HG02840 (cell line): Measurements from ENCODE around the gene SLC14A1.

Experiments used
- ATAC-seq: cut with Tn5 transposase; IDR thresholded peaks from one replicate; pipeline ENCODE4 v1.9.1; 2021; ENCODE audit warnings: mild to moderate bottlenecking, moderate library complexity, moderate number of reproducible peaks; ENCODE audit not compliant: unreplicated experiment, low FRiP score

SLC14A1 gene

GRCh38 chr18:45719106-45719505 lies 4.9 kb upstream of the SLC14A1 start:
- ATAC-seq, result no peak

- ATAC-seq, result peak; percentile 78
Measured at GRCh38 chr18:45722899-45723298, 1.1 kb upstream of the SLC14A1 start.

DNA sequence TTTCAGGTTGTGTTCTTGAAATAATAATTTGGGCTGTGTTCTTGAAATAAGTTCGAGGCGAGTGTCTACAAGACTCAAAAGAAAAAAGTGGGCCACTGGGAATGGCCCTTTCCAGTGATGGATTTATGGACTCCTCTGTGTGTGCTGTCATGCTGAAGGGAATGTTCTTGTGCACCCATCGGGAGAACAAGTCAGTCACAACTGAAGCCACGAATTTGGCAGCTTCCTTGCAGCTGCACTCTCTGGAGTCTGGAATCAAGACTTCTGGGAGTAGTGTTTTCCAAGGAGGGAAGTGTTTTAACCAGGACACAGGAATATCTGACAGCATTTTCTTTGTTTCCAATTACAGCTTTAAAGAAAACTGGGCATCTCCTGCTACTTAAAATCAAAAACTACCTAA lies 620 bp downstream of the SLC14A1 start:
- ATAC-seq, result no peak

GRCh38 chr18:45725336-45725735 lies 1.4 kb downstream of the SLC14A1 start:
- no peak for ATAC-seq

- no peak for ATAC-seq
Measured at GRCh38 chr18:45726603-45727002, 2.6 kb downstream of the SLC14A1 start.

GRCh38 chr18:45727068-45727467 lies 3.1 kb downstream of the SLC14A1 start:
- ATAC-seq, result no peak

GRCh38 chr18:45728336-45729010 lies 4.5 kb downstream of the SLC14A1 start:
- ATAC-seq, result no peak

DNA sequence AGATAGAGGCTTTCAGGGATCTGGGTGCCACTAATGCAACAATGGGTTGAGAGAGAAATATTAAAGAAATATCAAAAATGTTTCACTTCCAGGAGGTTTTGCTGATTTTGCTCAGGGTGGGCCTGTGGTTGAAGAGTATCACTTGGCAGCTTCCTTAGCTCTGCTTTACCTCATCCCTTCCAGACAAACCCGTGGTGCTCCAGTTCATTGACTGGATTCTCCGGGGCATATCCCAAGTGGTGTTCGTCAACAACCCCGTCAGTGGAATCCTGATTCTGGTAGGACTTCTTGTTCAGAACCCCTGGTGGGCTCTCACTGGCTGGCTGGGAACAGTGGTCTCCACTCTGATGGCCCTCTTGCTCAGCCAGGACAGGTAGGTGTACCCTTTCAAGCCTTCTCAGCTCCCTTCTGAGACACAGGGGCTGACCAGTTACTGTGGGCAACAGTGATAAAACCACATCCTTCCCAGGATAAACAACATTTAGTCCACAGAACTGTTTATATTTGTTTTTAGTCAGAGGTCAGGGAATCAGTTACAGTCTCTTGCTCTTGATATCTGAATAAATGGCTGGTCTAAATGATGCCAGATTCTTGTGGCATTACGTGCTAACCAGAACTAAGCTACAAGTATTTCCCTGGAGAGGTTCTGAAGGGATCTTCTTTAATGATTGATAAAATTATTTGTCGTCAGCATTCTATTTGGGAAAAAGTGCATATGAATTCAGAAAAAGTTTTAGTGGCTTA lies 7.0 kb downstream of the SLC14A1 start:
- no peak for ATAC-seq

DNA sequence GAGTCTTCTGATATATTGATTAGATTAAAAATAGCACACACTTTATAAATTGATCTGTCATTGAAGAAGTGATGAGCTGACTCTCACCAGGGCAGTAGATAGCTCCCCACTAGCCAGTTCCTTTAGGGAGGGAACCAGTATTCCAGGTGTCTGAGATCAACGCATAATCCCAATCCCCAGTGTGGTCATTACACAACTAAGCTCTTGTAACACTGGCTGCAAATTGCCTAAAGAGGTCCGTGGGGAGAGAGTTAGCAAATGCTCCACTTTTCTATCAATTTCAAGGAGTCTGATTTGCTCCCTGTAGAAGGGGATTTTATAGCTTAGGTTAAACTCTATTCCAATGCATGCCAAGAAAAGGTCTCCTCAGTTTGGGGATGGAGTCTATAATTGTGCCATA lies 7.7 kb downstream of the SLC14A1 start:
- ATAC-seq, result no peak

- ATAC-seq, result no peak
Measured at GRCh38 chr18:45733535-45733934, 9.6 kb downstream of the SLC14A1 start.

GRCh38 chr18:45734505-45734904 lies 10.5 kb downstream of the SLC14A1 start:
- no peak for ATAC-seq

DNA sequence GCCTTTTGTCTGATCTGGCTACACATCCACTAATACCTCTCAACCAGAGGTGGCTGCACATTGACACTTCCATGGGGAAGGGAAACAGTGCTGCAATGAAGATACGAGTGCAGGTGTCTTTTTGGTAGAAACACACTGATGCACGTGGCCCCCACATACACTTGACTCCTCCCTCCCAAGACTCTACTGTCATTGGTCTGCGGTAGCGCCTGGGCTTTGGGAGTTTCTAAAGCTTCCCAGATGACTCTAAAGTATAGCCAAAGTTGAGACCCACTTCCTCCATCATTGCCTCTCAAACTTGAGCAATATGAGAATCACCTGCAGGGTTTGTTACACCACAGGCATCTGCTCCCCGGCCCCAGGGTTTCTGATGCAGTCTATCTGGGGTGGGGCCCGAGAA lies 11.0 kb downstream of the SLC14A1 start:
- no peak for ATAC-seq

- no peak for ATAC-seq
Measured at GRCh38 chr18:45738660-45739059, 14.7 kb downstream of the SLC14A1 start.

- no peak for ATAC-seq
Measured at GRCh38 chr18:45739268-45739667, 15.3 kb downstream of the SLC14A1 start.

DNA sequence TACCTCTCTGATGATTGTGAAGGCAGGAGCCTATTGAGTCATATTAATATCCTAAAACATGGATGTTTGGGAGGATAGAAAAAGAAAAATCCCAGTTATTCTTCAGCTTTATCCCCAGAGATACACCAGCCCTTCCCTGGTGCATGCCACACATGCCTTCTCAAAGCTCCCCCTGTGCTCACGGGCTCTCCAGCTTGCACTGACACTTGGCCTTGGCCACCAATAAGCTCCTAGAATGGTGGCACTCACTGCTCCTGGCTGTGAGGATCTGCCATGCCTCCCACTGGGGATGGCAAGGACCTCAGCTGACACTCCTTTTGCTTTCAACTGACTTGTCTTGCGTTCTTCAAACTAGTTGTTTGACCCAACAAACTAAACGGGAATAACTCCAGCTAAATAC lies 15.9 kb downstream of the SLC14A1 start:
- no peak for ATAC-seq

GRCh38 chr18:45741056-45741455 lies 17.1 kb downstream of the SLC14A1 start:
- ATAC-seq, result no peak

- ATAC-seq, result no peak
Measured at GRCh38 chr18:45745817-45746461, 22.0 kb downstream of the SLC14A1 start.

DNA sequence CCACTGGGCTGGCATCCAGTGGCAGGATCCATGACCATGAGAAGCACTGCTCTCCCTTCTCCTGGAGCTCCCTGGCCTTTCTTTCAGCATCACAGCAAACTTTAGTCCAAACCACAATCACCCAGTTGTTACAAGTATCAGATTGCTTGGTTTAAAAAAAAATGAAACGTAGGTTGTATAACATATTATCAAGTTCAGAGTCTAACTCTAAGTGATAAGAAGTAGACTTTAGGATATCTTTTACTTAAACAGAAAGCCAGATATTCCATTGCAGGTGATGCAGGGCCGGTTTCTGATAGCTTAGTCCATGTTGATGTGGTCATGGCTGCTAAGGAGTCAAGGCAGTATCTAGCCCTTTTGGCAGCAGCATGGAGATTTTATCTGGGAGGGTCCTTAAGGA lies 24.5 kb downstream of the SLC14A1 start:
- ATAC-seq, result no peak

- ATAC-seq, result no peak
Measured at GRCh38 chr18:45749918-45750689, 26.1 kb downstream of the SLC14A1 start.

- ATAC-seq, result no peak
Measured at GRCh38 chr18:45751766-45752165, 27.8 kb downstream of the SLC14A1 start.

GRCh38 chr18:45752681-45753080 lies 28.7 kb downstream of the SLC14A1 start:
- no peak for ATAC-seq
